GM19238 (cell line): Measurements from ENCODE around the gene CFAP58.

Experiments
- DNase-seq: peaks from one replicate; pipeline ENCODE4 v3.0.0; 2011; ENCODE audit warnings: low spot score; ENCODE audit not compliant: insufficient read length

The CFAP58 gene

GRCh38 chr10:104479906-104480593, 126.4 kb downstream of the CFAP58 start:
- DNase-seq = no peak

GRCh38 chr10:104480797-104481196, 127.2 kb downstream of the CFAP58 start:
- DNase-seq = no peak

DNA sequence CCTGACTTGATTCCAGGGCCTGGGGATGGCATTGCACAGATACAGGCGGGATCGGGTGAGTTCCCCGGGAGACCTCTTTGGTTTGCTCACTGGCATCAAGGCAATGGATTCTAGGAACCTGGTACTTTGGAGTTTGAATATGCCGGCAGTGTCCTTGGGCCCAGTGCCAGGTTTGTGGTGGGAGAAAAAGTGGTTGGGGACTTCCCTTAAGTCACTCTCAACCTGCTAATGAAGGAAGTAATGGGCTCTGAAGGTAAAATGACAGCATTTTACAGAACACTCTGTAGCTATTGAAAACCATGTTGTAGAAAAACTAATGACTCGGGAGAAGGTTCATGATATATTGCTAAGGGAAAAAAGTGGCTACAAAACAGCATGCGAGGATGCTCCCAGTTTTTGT, 129.9 kb downstream of the CFAP58 start:
- no peak for DNase-seq

DNA sequence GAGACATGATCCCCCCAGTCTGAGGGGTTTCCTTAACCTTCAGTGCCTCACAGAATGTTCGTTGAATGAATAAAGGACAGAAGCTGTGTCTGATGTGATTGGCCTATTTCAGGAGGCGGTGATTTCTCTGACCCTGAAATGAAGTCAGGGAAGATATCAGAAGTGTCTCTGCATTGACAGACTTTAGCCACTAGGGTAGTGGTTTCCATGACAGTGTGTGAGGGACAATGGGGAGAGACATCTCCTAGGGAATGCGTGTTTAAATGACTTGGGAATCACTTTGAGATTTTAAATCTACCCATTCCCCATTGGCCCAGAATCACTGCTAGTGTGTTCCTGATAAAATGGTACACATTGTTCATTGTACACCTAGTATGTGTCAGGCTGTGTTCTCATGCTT, 132.0 kb downstream of the CFAP58 start:
- no peak for DNase-seq

- no peak for DNase-seq
Measured at GRCh38 chr10:104486803-104487202, 133.2 kb downstream of the CFAP58 start.

DNA sequence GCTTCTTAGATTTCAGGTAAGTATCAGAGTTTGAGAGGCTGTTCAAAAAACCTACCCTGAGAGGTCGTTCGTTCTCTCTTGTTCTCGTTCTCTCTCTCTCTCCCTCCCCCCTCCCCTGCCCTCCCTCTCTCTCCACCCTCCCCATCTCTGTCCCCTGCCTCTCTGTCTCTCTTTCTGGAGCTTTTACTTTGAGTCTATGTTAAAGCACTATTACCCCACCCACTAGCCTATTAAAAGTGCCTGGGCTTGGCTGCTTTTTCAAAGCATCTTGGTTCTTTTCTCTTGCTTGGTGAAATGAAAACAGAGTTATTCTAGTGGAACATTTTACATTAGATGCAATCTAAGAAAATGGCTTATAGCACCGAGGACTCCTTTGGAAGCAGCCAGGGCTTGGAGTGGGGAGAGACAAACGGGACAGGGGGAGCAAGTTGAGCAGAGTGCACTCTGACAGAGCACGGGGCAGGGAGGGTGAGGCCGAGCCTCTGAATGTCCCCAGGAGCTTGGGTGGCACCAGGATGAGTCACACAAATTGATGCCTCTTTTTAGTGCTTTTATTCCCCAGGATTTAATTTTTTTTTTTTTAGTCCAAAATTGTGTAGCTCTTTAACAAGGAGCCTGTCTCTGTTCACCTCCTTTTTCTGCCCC, 134.3 kb downstream of the CFAP58 start:
- no peak for DNase-seq

DNA sequence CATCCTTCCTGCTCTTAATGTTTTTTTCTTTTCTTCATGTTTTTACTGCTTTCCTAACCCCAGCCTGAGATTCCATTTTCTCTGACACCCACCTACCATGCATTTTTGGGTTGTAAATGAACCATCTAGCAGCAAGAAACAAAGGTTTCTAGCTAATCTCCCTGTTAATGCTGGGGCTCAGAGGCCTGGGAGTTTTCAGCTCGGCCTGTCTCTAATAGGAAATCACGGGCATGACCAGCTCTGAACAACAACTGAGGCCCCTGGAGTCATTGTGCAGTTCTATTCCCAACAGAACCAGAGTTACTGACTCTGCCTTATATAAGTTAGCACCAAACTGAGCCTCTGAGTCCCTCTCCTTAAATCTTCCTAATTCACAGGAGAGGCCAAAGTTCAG, 134.8 kb downstream of the CFAP58 start:
- no peak for DNase-seq

GRCh38 chr10:104492329-104492940, 138.8 kb downstream of the CFAP58 start:
- no peak for DNase-seq

DNA sequence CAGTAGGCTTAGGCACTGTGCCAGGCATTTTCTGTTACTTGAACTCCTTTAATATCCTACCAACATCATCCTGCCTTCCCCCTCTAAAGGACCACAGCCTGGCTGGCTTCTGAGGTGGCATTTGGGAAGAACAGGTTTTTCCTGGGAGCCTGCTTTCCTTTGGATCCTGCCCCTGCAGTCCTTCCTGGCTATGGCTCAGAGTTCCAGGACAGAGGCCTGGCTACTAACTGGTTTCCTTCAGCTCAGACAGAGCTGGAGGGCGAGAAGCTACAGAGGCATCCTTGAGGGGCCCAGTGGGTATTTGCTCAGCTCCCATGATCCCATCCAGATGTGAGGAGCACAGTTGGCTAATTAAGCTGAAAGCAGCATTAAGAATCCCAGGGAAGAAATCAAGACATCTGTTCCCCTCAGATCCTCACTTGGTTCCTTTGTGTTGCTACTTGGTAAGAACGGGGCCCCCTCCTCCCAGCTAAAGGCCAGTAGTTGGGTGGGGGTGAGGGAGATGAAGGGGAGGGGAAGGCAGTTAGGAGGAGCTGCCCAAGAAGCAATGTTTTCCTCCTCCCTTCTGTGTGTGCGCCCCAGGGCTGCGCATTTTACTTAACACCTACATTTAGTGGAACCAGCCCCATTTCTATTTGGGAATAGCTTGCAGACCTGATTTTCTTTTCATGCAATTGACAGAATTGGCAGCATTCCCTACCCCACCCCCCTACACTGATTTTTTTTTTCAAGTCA, 144.9 kb downstream of the CFAP58 start:
- no peak for DNase-seq

- DNase-seq = no peak
Measured at GRCh38 chr10:104501449-104501848, 147.8 kb downstream of the CFAP58 start.

GRCh38 chr10:104501864-104502579, 148.4 kb downstream of the CFAP58 start:
- DNase-seq = no peak

DNA sequence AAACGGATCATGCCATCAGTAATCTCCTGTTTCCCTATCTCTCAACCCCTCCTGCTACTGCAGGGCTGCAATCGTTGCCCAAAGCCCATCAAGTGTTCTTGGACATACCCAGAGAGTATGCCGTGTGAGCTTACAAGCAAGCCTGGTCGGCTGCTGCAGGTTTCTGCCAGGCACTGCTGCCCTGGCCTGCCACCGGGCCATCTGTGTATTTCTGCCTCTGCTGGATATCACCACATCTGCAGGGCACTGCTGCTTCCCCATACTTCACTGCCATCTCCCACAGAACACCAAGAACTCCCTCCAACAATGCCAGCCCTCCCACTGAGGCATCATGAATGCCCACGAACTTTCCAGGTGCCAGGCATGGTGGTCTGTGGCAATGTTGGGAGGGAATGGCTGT, 149.3 kb downstream of the CFAP58 start:
- DNase-seq = no peak
